Activated CD8-positive, alpha-beta T cell treated with anti-CD3 and anti-CD28 coated beads for 36 hours (primary cell): ENCODE results near the gene PEAK1. TPM values are rescaled to one million over a fixed set of nuclear protein-coding genes. Genes with fewer than 3 reads are reported as not detected.

Experiments used
- ATAC-seq: fragments of 200-7000 bp; cut with Tn5 transposase; one replicate; pipeline ENCODE4 v1.10.0; 2021; ENCODE audit warnings: mild to moderate bottlenecking, moderate library complexity
- CTCF ChIA-PET: fragments of 350-600 bp; sonication (Branson Sonifier 250); formaldehyde crosslinking; loops from one replicate; lab custom pipeline; 2021; ENCODE audit warnings: antibody characterized with exemption; lab: Charles Lee
- POLR2A ChIA-PET: fragments of 350-600 bp; sonication (Branson Sonifier 250); formaldehyde crosslinking; loops from one replicate; lab custom pipeline; 2021; ENCODE audit warnings: antibody characterized with exemption; lab: Charles Lee
- DNase-seq: peaks from one replicate; pipeline ENCODE4 v3.0.0-alpha.2; 2020
- H3K27ac Mint-ChIP-seq: one replicate; pipeline ENCODE4 v1.8.0; 2021; ENCODE audit warnings: mild to moderate bottlenecking, mixed read lengths
- H3K27me3 Mint-ChIP-seq: one replicate; pipeline ENCODE4 v1.8.0; 2021; ENCODE audit warnings: mixed read lengths
- H3K36me3 Mint-ChIP-seq: one replicate; pipeline ENCODE4 v1.8.0; 2021; ENCODE audit warnings: low read depth, mixed read lengths
- H3K4me1 Mint-ChIP-seq: one replicate; pipeline ENCODE4 v1.8.0; 2021; ENCODE audit warnings: low read depth, mixed read lengths
- H3K4me3 Mint-ChIP-seq: one replicate; pipeline ENCODE4 v1.8.0; 2021; ENCODE audit warnings: mild to moderate bottlenecking, moderate library complexity, mixed read lengths
- H3K9me3 Mint-ChIP-seq: one replicate; pipeline ENCODE4 v1.8.0; 2021; ENCODE audit warnings: mixed read lengths
- intact Hi-C: fragments of 100-400 bp; cut with micrococcal nuclease; formaldehyde crosslinking; loops from one replicate; pipeline ENCODE4 v1.10.0; 2022
- total RNA-seq, 2 experiments: library from RNA; stranded (reverse); gene quantifications; one replicate each; pipeline ENCODE4 v1.2.3, GENCODE V29; 2021
- TF ChIP-seq, protein P1 (sequence below): fragments of 200-600 bp; IDR thresholded peaks from one replicate; pipeline ENCODE4 v1.8.0; 2022; ENCODE audit warnings: antibody characterized with exemption, mild to moderate bottlenecking

PEAK1 gene
- total RNA-seq, 2 experiments from 2014 or later: 32.1 to 36.1 TPM

DNA sequence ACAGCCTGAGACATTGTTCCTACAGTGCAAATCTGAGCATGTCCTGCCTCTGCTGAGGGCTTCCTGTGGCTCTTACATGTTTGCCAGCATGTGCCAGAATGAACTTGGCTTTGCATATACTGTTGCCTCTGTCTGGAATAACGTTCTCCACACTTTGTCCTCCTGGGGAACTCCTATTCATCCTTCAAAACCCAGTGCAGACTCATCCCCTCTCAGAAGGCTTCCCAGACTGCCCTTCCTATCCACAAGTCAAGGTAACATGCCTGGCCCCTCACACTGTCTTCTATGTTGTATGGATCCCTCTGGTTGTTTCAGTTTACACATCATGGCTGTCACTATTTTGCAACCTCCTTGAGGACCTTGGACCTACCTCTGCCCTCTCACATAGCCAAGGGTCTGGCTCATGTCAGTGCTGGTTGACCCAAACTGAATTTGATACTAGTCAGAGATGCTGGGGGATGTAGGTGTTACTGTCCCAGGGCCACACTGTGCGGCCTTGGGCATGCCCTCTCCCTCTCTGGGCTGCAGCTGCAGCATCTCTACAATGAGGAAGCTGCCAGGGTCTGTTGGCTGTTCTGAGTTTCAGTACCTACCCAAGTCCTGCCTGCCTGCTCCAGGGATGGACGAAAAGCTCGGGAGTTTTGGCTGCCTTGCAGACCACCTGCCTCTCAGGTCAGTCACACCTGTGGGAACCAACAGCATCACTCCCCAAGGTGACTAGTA is 320.0 kb downstream of the PEAK1 start:
- DNase-seq: no peak
- no peak overlapping the region for H3K27ac Mint-ChIP-seq
- no peaks in the 10 kb centered on the region for H3K9me3 Mint-ChIP-seq
- ATAC-seq: no peak
- TF ChIP-seq, protein P1, sequence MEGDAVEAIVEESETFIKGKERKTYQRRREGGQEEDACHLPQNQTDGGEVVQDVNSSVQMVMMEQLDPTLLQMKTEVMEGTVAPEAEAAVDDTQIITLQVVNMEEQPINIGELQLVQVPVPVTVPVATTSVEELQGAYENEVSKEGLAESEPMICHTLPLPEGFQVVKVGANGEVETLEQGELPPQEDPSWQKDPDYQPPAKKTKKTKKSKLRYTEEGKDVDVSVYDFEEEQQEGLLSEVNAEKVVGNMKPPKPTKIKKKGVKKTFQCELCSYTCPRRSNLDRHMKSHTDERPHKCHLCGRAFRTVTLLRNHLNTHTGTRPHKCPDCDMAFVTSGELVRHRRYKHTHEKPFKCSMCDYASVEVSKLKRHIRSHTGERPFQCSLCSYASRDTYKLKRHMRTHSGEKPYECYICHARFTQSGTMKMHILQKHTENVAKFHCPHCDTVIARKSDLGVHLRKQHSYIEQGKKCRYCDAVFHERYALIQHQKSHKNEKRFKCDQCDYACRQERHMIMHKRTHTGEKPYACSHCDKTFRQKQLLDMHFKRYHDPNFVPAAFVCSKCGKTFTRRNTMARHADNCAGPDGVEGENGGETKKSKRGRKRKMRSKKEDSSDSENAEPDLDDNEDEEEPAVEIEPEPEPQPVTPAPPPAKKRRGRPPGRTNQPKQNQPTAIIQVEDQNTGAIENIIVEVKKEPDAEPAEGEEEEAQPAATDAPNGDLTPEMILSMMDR: no peak
- ChIA-PET CTCF (interaction anchor here (1.2 to 4.9 kb wide), 2 partner anchors 9 to 19 kb away, joined by 5 to 21 read pairs; no protein-coding TSS in a partner anchor), POLR2A (no interaction called here)
- H3K4me1 Mint-ChIP-seq: no peaks in the 10 kb centered on the region
- intact Hi-C loops: no loop called here
- H3K27me3 Mint-ChIP-seq: no peaks in the 10 kb centered on the region
- H3K4me3 Mint-ChIP-seq: no peak overlapping the region
- H3K36me3 Mint-ChIP-seq: no peaks in the 10 kb centered on the region

DNA sequence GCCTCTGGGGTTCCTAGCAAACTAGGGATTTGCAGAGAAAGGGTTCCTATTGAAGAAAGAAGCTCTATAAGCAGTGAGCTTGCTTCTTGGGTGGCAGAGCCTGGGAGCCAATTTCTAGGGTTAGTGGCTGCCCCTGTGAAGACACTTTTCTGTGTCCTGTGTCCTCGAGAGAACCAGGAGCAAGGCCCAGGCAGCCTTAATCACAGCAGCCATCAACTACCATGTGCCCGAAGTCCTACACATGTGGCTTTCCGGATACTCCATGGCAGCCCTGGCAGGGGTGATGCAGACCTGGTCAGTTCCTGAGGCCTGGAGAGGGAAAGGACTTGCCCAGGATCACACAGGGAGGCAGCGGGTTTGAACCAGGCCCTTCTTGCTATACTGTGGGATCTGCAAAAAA is 321.3 kb downstream of the PEAK1 start:
- Mint-ChIP-seq H3K27me3 (no peaks in the 10 kb centered on the region), H3K27ac (no peak overlapping the region), H3K36me3 (no peaks in the 10 kb centered on the region), H3K4me3 (no peak overlapping the region), H3K9me3 (no peaks in the 10 kb centered on the region), H3K4me1 (no peaks in the 10 kb centered on the region)
- DNase-seq: no peak
- TF ChIP-seq, protein P1: no peak
- intact Hi-C loops: no loop called here
- CTCF ChIA-PET: interaction anchor here (1.4 to 1.7 kb wide), 2 partner anchors 8 to 125 kb away, joined by 3 to 4 read pairs; no protein-coding TSS in a partner anchor
- POLR2A ChIA-PET: no interaction called here
- ATAC-seq: no peak

DNA sequence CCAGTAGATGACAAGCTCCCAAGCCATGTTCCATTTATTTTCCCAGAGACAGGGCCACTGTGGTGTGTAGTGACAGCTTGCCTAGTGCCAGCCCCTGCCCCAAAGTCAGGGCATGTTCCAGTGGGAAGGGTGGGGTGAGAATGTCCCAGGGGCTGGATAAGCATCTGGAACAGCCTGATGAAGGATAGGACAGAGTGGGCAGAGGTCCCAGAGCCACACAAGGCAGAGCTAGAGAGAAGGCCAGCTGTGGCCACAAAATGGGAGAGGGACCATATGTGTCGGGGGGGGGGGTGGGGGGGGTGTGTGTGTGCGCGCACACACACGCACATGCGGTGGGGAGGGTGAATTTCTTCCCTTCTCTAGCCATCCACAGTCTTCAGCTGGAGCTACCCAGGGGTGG is 322.0 kb downstream of the PEAK1 start:
- ChIA-PET CTCF (interaction anchor here (0.5 to 1.7 kb wide), 4 partner anchors 9 to 905 kb away, joined by 3 to 4 read pairs (median 3); no protein-coding TSS in a partner anchor), POLR2A (interaction anchor here (1.0 kb wide), 1 partner anchor 58 kb away, joined by 3 read pairs; no protein-coding TSS in a partner anchor)
- Mint-ChIP-seq H3K36me3 (no peaks in the 10 kb centered on the region), H3K27me3 (no peaks in the 10 kb centered on the region), H3K9me3 (no peaks in the 10 kb centered on the region), H3K4me1 (no peaks in the 10 kb centered on the region), H3K27ac (no peak overlapping the region), H3K4me3 (no peak overlapping the region)
- DNase-seq: no peak
- TF ChIP-seq, protein P1: no peak
- intact Hi-C loops: no loop called here
- no peak for ATAC-seq

DNA sequence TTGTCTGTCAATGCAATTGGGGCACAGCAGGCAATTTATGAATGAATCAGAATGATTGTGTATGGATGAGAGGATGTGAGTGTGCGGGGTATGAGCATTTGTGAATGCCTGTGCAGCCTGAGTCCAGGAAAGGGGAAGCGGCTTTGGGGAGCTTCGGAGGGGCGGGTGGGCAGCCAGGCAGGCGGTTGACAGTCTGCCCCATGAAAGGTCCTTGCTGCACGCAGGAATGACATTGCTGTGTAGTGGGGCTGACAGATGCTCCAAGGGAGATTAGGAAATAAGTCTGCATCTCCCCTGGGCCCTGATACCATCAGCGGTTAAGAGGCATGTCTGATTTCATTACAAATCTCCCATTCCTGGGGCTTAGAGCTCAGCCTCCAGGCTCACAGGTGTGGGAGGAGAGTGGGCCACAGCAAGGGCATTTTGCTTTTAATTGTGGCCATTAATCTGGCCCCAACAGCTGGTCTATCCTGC is 322.6 kb downstream of the PEAK1 start:
- TF ChIP-seq, protein P1: no peak
- DNase-seq (no peak), ATAC-seq (no peak)
- no peak overlapping the region for H3K27ac Mint-ChIP-seq
- CTCF ChIA-PET: interaction anchor here (0.7 to 1.4 kb wide), 2 partner anchors 10 to 22 kb away, joined by 3 read pairs; no protein-coding TSS in a partner anchor
- intact Hi-C loops: no loop called here
- no peaks in the 10 kb centered on the region for H3K36me3 Mint-ChIP-seq
- no peaks in the 10 kb centered on the region for H3K27me3 Mint-ChIP-seq
- H3K4me3 Mint-ChIP-seq: no peak overlapping the region
- POLR2A ChIA-PET: interaction anchor here (1.0 kb wide), 1 partner anchor 57 kb away, joined by 3 read pairs; no protein-coding TSS in a partner anchor
- no peaks in the 10 kb centered on the region for H3K4me1 Mint-ChIP-seq
- no peaks in the 10 kb centered on the region for H3K9me3 Mint-ChIP-seq

DNA sequence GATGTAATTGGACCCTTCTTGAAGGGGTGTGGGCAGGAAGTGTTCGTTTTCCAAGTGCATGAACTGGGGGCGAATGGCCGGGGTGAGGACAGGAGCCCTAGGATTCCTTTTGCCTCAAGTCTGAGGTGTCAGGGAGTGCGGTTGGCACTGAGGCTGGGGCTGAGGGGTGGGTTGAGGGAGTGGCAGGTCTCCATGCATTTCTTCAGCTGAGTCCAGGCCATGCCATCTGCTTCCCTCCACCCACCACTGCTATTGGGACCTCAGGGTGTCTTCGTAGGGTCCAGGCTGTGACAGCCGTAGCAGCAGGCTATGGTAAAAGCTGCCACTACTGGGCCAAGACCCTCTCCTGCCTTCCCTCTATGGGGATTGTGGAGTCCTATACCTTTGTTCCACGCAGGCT is 323.4 kb downstream of the PEAK1 start:
- intact Hi-C loops: no loop called here
- POLR2A ChIA-PET: no interaction called here
- no peak overlapping the region for H3K4me3 Mint-ChIP-seq
- H3K4me1 Mint-ChIP-seq: no peaks in the 10 kb centered on the region
- CTCF ChIA-PET: interaction anchor here (1.1 to 2.3 kb wide), 3 partner anchors 11 to 123 kb away, joined by 3 to 7 read pairs (median 7); no protein-coding TSS in a partner anchor
- DNase-seq (no peak), ATAC-seq (no peak)
- H3K27ac Mint-ChIP-seq: no peak overlapping the region
- no peaks in the 10 kb centered on the region for H3K36me3 Mint-ChIP-seq
- TF ChIP-seq, protein P1: no peak
- no peaks in the 10 kb centered on the region for H3K9me3 Mint-ChIP-seq
- H3K27me3 Mint-ChIP-seq: no peaks in the 10 kb centered on the region
